ENCODE results near the gene FBXO36.

Gene FBXO36

DNA sequence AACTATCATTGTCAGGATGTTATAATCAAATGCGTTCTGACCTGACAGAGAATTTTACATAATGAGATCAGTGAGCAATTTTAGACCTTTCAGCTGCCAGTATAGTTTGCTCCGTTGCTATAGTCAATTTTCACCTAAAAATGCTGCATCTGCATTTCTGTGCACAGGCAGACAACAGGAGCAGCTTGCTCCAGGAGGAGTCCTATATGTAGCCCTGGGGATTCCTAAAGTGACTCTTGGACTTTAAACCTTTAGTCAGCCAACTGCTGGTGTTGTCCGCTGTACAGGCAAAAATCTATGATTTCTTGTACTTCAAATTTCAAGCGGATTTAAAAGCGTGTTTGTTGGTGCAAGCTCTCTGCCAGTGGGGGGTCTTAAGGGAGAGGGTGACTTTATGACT, 120.7 kb downstream of the FBXO36 start:
- no peak for DNase-seq (ENCODE audit: low read depth in 1 of 2, low spot score in 1 of 2)

DNA sequence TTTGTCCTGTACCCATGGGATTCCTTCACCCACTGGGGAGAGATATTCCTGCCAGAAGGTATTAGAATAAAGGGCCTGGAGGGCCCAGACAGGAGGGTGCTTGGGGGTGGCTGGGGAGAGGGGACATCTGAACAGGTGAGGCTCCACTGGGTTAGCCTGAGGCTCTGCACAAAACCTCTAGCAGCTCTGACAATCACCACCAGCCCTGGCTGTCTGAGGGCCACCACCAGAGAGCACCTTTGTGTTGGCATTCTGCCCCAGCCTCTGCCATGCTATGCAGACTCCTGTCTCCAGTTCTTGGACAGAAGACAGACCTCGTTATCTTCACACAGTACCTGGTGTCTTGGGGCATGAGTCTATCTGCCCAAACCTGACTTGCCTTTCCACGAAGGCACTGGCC, 121.2 kb downstream of the FBXO36 start:
- no peak for DNase-seq (ENCODE audit: low read depth in 1 of 2, low spot score in 1 of 2)

DNA sequence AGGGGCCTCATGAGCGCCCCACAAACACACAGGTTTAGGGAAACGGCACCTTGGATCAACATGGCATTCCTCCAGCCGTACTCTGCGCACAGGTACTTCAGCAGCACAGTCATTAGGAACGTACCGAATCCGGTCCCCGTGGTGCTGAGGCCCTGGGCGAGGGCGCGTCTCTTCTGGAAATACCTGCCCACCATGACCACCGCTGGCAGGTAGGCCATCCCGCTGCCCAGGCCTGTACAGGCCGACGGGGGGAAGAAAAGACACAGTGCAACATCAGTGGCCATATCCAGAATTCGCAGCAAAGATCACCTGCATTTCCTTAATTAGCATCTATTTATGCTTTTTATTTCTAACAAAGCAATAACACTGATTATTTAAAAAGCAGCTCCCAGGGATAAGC, 124.2 kb downstream of the FBXO36 start:
- no peak for DNase-seq (ENCODE audit: low read depth in 1 of 2, low spot score in 1 of 2)

- DNase-seq (ENCODE audit: low read depth in 1 of 2, low spot score in 1 of 2), result no peak
Measured at GRCh38 chr2:230048010-230048671, 125.8 kb downstream of the FBXO36 start.

DNA sequence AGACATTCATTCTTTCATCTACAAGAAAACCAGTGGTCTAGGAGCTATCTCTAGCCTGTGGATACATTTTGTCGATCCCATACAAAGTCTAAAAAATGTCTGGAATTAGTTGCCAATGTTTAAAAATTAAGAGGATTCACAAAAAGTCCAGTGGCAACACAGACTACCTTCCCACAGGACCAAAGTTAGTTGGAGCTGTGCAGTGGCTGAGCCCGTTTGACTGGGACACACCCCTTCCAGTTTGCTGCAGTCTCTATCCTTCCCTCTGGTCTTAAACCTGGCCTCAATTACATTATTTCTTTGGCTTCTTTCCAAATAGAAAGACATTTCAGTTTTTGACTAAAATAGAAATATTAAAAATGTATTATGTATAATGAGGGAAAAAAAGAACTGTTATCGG, 127.8 kb downstream of the FBXO36 start:
- no peak for DNase-seq (ENCODE audit: low read depth in 1 of 2, low spot score in 1 of 2)

DNA sequence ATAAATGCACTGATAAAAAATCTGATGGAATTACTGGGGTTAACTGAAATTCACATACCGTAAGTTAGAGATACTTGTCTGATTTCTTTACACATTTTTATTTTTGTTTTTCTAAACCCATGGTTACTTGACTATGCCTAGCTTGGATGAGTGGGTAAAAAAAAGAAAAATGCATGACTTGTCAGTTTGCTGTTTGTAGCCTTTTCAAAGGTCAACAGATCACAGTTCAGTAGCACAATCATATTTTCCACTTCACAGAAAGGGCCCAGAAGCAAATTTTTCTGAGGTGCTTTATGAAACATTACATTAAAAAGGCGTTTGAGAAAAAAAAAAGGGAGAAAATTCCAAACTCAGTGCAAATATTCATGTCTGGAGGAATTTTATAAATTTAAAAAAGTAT, 130.0 kb downstream of the FBXO36 start:
- DNase-seq (ENCODE audit: low read depth in 1 of 2, low spot score in 1 of 2), result no peak

DNA sequence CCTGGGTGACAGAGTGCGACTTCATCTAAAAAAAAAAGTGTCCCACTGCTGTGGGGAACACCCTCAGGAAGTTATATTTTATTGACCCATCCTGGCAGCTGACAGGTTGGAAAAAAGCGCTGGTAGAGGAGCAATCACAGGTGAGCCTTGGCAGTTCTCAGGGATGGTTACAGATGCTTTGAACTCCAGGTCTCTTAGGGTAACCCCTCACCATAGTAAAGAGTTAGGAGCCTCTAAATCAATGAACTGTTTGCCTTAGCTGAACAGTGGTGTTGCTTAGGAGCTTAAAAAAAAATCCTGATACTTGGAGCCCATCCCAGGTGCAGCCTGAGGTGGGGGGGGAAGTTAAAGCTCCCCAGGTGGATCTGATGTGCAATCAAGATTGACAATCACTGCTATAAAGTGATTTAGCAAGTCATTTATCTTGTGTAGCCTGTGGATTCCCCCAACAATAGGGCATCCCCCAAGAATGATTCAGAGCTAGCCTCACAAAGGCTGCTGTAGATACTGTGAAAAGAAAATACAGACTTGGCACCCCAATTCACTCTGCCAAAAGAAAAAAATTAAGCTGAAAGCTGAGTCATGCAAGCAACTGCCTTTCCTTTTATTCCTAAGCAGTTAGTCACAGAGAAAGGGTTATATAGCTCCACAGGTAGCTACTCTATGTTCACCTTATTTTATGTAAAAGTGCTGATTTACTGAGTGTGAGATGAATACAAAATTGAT, 131.6 kb downstream of the FBXO36 start:
- no peak for DNase-seq (ENCODE audit: low read depth in 1 of 2, low spot score in 1 of 2)

DNA sequence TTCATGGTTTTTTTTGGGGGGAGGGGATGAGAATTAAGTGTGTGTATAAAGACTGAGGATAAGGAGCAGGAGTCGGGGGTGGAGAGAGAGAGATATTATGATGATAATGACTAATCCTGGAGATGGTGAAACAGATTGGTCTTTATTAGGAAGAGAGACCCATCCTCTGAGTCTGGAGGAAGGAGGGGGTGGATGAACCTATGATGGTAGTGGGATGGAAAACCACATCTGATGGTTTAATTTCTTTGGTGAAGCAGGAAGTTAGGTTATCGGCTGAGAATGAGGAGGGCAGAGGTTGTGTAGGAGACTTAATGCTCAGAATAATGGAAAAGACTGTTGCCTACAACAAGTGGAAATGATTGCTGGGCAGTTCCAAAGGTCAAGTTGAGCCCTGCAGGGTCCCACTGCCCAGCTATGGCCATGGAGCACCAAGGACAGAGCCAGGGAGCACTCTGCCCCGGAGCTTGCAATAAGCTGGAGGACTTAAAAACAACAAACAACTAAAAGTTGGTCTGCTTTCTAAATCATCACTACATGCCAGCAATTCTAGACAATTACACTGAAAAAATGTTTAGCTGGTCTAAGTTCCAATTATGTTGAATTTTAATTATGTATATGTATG, 138.5 kb downstream of the FBXO36 start:
- no peak for DNase-seq (ENCODE audit: low read depth in 1 of 2, low spot score in 1 of 2)

Data from stimulated activated CD4-positive, alpha-beta T cell treated with anti-CD3 and anti-CD28 coated beads, Interleukin-15, amount 100 ng/mL, for 1 hour (primary cell).